ENCODE results near the gene EGLN2. TPM values are rescaled to one million over a fixed set of nuclear protein-coding genes. Genes with fewer than 3 reads are reported as not detected.

EGLN2 gene
- total and polyA plus RNA-seq, 10 of the 15 experiments (the other 5 are each of a cell fraction or from before 2014, with no cell fraction given), result 8.6 to 93.0 (median 66.8) TPM

DNA sequence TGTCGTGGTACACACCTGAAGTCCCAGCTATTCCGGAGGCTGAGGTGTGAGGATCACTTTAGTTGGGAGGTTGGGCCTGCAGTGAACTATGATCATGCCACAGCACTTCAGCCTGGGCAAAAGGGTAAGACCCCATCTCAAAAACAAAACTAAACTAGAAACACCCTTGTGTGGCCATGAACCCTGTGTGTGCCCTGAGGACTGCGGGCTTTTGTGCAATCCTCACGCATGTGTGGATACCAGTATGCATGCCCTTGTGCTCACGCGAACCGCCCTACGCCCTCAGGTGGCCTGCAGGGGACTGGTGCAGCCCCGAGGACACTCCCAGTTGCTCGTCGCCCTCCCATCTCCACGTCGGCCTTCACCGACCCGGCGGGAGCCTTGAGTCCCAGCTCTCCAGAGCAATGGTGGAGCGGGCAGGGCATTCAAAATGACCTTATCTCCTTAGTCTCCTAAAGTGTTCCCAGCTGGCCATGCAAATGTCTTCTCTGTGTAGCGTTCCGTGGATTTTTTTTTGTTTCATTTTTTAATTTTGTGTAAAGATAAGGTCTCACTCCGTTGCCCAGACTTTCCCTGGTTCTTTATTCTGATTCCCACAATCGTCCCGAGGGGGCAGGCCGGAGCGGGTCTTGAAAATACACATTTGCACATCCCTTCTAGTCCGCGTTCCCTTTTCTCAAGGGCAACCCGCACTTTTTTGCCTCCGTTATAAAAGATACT is 868 bp upstream of the EGLN2 start (continued):
- TF ChIP-seq, protein P1, sequence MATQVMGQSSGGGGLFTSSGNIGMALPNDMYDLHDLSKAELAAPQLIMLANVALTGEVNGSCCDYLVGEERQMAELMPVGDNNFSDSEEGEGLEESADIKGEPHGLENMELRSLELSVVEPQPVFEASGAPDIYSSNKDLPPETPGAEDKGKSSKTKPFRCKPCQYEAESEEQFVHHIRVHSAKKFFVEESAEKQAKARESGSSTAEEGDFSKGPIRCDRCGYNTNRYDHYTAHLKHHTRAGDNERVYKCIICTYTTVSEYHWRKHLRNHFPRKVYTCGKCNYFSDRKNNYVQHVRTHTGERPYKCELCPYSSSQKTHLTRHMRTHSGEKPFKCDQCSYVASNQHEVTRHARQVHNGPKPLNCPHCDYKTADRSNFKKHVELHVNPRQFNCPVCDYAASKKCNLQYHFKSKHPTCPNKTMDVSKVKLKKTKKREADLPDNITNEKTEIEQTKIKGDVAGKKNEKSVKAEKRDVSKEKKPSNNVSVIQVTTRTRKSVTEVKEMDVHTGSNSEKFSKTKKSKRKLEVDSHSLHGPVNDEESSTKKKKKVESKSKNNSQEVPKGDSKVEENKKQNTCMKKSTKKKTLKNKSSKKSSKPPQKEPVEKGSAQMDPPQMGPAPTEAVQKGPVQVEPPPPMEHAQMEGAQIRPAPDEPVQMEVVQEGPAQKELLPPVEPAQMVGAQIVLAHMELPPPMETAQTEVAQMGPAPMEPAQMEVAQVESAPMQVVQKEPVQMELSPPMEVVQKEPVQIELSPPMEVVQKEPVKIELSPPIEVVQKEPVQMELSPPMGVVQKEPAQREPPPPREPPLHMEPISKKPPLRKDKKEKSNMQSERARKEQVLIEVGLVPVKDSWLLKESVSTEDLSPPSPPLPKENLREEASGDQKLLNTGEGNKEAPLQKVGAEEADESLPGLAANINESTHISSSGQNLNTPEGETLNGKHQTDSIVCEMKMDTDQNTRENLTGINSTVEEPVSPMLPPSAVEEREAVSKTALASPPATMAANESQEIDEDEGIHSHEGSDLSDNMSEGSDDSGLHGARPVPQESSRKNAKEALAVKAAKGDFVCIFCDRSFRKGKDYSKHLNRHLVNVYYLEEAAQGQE (IDR thresholded peaks at IDR 0.05; ENCODE audit: low read depth, low read length), result no peak
- peak; percentile 10 for TF ChIP-seq YY1 (IDR thresholded peaks at IDR 0.05; ENCODE audit: low read depth, low read length)
- TF ChIP-seq, protein P2, sequence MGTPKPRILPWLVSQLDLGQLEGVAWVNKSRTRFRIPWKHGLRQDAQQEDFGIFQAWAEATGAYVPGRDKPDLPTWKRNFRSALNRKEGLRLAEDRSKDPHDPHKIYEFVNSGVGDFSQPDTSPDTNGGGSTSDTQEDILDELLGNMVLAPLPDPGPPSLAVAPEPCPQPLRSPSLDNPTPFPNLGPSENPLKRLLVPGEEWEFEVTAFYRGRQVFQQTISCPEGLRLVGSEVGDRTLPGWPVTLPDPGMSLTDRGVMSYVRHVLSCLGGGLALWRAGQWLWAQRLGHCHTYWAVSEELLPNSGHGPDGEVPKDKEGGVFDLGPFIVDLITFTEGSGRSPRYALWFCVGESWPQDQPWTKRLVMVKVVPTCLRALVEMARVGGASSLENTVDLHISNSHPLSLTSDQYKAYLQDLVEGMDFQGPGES (IDR thresholded peaks at IDR 0.05), result no peak
- TF ChIP-seq HDAC2 (IDR thresholded peaks at IDR 0.05), result no peak
- no peak for TF ChIP-seq ZNF384 (IDR thresholded peaks at IDR 0.05; ENCODE audit: borderline replicate concordance, low read depth, low read length)
- TF ChIP-seq, protein P3, sequence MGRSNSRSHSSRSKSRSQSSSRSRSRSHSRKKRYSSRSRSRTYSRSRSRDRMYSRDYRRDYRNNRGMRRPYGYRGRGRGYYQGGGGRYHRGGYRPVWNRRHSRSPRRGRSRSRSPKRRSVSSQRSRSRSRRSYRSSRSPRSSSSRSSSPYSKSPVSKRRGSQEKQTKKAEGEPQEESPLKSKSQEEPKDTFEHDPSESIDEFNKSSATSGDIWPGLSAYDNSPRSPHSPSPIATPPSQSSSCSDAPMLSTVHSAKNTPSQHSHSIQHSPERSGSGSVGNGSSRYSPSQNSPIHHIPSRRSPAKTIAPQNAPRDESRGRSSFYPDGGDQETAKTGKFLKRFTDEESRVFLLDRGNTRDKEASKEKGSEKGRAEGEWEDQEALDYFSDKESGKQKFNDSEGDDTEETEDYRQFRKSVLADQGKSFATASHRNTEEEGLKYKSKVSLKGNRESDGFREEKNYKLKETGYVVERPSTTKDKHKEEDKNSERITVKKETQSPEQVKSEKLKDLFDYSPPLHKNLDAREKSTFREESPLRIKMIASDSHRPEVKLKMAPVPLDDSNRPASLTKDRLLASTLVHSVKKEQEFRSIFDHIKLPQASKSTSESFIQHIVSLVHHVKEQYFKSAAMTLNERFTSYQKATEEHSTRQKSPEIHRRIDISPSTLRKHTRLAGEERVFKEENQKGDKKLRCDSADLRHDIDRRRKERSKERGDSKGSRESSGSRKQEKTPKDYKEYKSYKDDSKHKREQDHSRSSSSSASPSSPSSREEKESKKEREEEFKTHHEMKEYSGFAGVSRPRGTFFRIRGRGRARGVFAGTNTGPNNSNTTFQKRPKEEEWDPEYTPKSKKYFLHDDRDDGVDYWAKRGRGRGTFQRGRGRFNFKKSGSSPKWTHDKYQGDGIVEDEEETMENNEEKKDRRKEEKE (IDR thresholded peaks at IDR 0.05), result no peak
- TF ChIP-seq, protein P4, sequence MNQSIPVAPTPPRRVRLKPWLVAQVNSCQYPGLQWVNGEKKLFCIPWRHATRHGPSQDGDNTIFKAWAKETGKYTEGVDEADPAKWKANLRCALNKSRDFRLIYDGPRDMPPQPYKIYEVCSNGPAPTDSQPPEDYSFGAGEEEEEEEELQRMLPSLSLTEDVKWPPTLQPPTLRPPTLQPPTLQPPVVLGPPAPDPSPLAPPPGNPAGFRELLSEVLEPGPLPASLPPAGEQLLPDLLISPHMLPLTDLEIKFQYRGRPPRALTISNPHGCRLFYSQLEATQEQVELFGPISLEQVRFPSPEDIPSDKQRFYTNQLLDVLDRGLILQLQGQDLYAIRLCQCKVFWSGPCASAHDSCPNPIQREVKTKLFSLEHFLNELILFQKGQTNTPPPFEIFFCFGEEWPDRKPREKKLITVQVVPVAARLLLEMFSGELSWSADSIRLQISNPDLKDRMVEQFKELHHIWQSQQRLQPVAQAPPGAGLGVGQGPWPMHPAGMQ (IDR thresholded peaks at IDR 0.05; ENCODE audit: borderline replicate concordance), result no peak
- TF ChIP-seq, protein P5, sequence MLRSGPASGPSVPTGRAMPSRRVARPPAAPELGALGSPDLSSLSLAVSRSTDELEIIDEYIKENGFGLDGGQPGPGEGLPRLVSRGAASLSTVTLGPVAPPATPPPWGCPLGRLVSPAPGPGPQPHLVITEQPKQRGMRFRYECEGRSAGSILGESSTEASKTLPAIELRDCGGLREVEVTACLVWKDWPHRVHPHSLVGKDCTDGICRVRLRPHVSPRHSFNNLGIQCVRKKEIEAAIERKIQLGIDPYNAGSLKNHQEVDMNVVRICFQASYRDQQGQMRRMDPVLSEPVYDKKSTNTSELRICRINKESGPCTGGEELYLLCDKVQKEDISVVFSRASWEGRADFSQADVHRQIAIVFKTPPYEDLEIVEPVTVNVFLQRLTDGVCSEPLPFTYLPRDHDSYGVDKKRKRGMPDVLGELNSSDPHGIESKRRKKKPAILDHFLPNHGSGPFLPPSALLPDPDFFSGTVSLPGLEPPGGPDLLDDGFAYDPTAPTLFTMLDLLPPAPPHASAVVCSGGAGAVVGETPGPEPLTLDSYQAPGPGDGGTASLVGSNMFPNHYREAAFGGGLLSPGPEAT (IDR thresholded peaks at IDR 0.05; ENCODE audit: low read depth), result peak; percentile 64
- TF ChIP-seq CREM (IDR thresholded peaks at IDR 0.05; ENCODE audit: low read depth), result peak; percentile 22; the same call in 1 of the 2 replicates
- TF ChIP-seq ZSCAN29 (IDR thresholded peaks at IDR 0.05), result no peak
- TF ChIP-seq ZNF622 (IDR thresholded peaks at IDR 0.05), result no peak
- TF ChIP-seq BRCA1 (IDR thresholded peaks at IDR 0.05; ENCODE audit: low read depth, low read length), result no peak
- no peak for TF ChIP-seq JUNB (IDR thresholded peaks at IDR 0.05)
- no peak for TF ChIP-seq RELA (IDR thresholded peaks at IDR 0.05; ENCODE audit: borderline replicate concordance, partially characterized antibody)
- peak; percentile 88 for TF ChIP-seq NBN (IDR thresholded peaks at IDR 0.05)
- TF ChIP-seq ESRRA (IDR thresholded peaks at IDR 0.05; ENCODE audit: low read length), result no peak
- TF ChIP-seq CHD2 (IDR thresholded peaks at IDR 0.05; ENCODE audit: borderline replicate concordance, low read depth, low read length), result no peak
- TF ChIP-seq, protein P6, sequence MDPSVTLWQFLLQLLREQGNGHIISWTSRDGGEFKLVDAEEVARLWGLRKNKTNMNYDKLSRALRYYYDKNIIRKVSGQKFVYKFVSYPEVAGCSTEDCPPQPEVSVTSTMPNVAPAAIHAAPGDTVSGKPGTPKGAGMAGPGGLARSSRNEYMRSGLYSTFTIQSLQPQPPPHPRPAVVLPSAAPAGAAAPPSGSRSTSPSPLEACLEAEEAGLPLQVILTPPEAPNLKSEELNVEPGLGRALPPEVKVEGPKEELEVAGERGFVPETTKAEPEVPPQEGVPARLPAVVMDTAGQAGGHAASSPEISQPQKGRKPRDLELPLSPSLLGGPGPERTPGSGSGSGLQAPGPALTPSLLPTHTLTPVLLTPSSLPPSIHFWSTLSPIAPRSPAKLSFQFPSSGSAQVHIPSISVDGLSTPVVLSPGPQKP (IDR thresholded peaks at IDR 0.05; ENCODE audit: low read depth, low read length), result no peak
- TF ChIP-seq TAF1 (IDR thresholded peaks at IDR 0.05; ENCODE audit: borderline replicate concordance, low read depth, low read length), result no peak; the same call in 1 of the 2 replicates
